CD4-positive, alpha-beta T cell treated with Interleukin-17A for 4 hours (primary cell): ENCODE data around the gene C10orf90.

Source experiments
- DNase-seq: peaks from one replicate; pipeline ENCODE4 v3.0.0-alpha.2; 2020; ENCODE audit warnings: mixed read lengths

The C10orf90 gene

GRCh38 chr10:126670056-126670894 is at the start of gene C10orf90:
C10orf90 (minus strand) TSS chr10:126670693; CDS start chr10:126670480, 213 bp downstream.
- no peak for DNase-seq

GRCh38 chr10:126716366-126716765 is 45.9 kb upstream of the C10orf90 start:
- DNase-seq: no peak

GRCh38 chr10:126713594-126713993 is 43.1 kb upstream of the C10orf90 start:
- no peak for DNase-seq

- DNase-seq: no peak
Measured at GRCh38 chr10:126712681-126713080, 42.2 kb upstream of the C10orf90 start.

GRCh38 chr10:126705951-126706565 is 35.6 kb upstream of the C10orf90 start:
- no peak for DNase-seq

GRCh38 chr10:126705131-126705530 is 34.6 kb upstream of the C10orf90 start:
- DNase-seq: no peak

- DNase-seq: no peak
Measured at GRCh38 chr10:126704649-126705048, 34.2 kb upstream of the C10orf90 start.

- no peak for DNase-seq
Measured at GRCh38 chr10:126702181-126702580, 31.7 kb upstream of the C10orf90 start.

- no peak for DNase-seq
Measured at GRCh38 chr10:126701526-126701925, 31.0 kb upstream of the C10orf90 start.

GRCh38 chr10:126696684-126697083 is 26.2 kb upstream of the C10orf90 start:
- no peak for DNase-seq

GRCh38 chr10:126691456-126691855 is 21.0 kb upstream of the C10orf90 start:
- no peak for DNase-seq

- DNase-seq: no peak
Measured at GRCh38 chr10:126690534-126690933, 20.0 kb upstream of the C10orf90 start.

GRCh38 chr10:126689461-126689994 is 19.0 kb upstream of the C10orf90 start:
- DNase-seq: no peak

GRCh38 chr10:126687121-126687606 is 16.7 kb upstream of the C10orf90 start:
- no peak for DNase-seq

- no peak for DNase-seq
Measured at GRCh38 chr10:126686719-126687118, 16.2 kb upstream of the C10orf90 start.

- DNase-seq: no peak
Measured at GRCh38 chr10:126686268-126686667, 15.8 kb upstream of the C10orf90 start.

- no peak for DNase-seq
Measured at GRCh38 chr10:126685756-126686155, 15.3 kb upstream of the C10orf90 start.

GRCh38 chr10:126684171-126684745 is 13.8 kb upstream of the C10orf90 start:
- no peak for DNase-seq

GRCh38 chr10:126683466-126683865 is 13.0 kb upstream of the C10orf90 start:
- no peak for DNase-seq

GRCh38 chr10:126675656-126676438 is 5.4 kb upstream of the C10orf90 start:
- DNase-seq: no peak

GRCh38 chr10:126674741-126675515 is 4.4 kb upstream of the C10orf90 start:
- no peak for DNase-seq

GRCh38 chr10:126673565-126673964 is 3.1 kb upstream of the C10orf90 start:
- DNase-seq: no peak
